Activated T-helper 1 cell treated with anti-CD3 and anti-CD28 coated beads, Interleukin-2, amount 50 U/mL, for 16 hours (primary cell): ENCODE measurements around the gene MDH1.
"Not testable (repeated sequence)": the region's sequence is repeated elsewhere in the genome, so short reads cannot be mapped to it uniquely, and the experiment has no call there.

Experiments
- DNase-seq, 2 donors: peaks; one replicate each; pipeline ENCODE4 v3.0.0-alpha.2; 2020; ENCODE audit warnings: low read depth in 1 of 2, low spot score in 1 of 2

MDH1 gene

GRCh38 chr2:63587814-63588384, 864 bp upstream of the MDH1 start:
- no peak for DNase-seq

DNA sequence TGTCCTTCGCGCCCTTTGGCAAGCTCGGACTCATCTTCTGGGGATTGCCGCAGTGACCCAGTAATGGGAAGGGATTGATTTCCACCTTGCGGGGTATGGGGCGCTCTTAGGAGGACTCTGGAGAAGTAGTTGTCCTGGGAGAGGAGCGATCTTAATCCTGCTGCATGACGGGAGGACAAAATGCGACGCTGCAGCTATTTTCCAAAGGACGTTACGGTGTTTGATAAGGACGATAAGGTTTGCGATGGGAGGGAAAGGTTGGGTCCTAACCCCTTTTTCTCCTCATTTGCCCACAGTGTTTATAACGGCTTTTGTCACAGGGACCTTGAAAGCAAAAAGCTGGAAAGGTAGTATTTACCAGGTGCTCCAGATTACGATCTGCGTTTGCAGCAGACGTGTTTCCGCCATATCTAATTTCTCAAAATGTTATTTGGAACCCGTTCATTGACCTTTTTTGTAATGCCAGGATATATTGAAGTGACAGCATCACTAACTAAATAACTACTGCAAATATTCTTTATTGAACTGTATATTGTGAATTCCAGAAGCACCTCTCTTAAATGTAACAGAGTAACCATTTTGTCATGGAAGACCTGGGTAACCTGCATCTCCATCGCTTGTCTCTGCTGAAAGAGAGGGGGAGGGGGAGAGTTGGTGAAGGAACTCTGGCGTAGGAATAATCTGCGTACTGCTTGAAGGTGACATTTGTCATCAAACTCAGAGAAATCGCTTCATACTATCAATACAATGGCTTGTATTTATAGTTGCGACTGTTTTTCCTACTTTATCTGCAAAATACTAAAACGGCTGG, 590 bp downstream of the MDH1 start:
- DNase-seq, result peak in 1 of 2 donors; percentile 7

GRCh38 chr2:63590626-63591408, 2.1 kb downstream of the MDH1 start:
- DNase-seq, result no peak

GRCh38 chr2:63591566-63592175, 2.9 kb downstream of the MDH1 start:
- no peak for DNase-seq

DNA sequence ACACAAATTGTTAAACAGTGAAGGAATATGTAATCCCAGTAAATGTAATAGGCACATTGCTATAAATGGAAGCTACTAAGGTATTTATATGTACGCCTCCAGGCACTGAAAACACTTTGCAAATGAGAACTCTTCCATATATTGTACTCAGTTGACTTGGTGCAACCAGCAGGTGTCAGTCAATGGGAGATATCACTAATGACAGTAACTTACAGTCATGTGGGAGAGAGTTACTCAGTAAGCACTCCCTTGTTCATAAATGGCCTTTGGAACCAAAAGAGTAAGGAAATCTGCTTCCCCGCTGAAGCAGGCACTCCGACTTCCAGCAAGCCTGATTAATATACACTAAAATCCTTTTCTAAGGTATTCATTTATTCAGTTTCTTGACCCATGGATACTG, 5.9 kb downstream of the MDH1 start:
- DNase-seq, result no peak

- no peak for DNase-seq
Measured at GRCh38 chr2:63596401-63596883, 7.7 kb downstream of the MDH1 start.

- no peak for DNase-seq
Measured at GRCh38 chr2:63598981-63599380, 10.2 kb downstream of the MDH1 start.

DNA sequence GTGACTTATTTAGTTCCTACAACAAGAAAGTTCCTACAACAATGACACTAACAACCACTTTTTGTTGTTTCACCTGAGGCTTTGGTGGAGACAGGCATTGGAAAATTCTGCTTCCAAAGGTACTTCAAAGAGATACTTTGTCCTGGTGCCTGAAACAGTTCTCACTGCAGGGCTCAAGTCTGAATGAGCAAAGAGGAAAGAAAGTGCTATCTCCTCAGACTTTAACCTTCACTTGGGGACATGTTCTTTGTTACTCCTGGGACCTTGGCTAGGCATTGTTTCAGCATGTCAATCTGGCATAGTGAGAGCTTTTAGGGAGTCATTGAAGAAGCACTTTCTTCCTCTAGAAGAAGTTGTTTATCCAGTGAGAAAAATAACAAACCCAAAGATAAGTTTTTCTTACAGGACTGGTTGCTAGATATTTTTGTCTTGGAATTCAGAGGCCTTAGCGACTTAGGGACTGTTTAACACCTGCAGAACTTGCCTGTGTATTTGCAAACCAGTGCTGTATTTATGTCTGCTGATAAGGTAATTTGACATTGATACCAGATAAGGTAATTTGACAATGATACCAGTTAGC, 12.2 kb downstream of the MDH1 start:
- DNase-seq, result no peak

DNA sequence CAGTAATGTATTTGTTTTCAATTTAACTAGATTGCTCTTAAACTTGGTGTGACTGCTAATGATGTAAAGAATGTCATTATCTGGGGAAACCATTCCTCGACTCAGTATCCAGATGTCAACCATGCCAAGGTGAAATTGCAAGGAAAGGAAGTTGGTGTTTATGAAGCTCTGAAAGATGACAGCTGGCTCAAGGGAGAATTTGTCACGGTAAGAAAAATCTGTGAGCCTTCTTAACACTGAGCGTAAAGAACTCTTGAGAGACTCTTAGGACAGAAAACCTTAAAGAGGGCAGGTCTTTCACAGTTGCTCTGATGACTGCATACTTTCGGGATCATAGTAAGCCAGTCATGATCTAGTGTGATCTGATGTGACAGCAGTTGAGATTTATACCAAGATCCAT, 15.9 kb downstream of the MDH1 start:
- DNase-seq, result no peak

DNA sequence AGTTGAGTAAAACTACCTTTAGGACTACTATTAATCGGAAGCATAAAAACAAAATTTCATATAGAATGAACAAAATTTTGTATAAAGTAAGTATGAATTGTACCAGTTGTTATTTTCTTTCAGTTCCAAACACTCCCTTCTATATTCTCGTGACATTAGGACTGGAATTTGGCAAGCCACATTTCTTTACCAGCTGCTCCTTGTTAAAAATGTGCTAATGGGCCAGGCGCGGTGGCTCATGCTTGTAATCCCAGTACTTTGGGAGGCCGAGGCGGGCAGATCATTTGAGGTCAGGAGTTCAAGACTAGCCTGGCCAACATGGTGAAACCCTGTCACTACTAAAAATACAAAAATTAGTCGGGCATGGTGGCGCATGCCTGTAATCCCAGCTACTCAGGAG, 20.1 kb downstream of the MDH1 start:
- not testable (repeated sequence) for DNase-seq

- DNase-seq, result no peak
Measured at GRCh38 chr2:63610525-63610924, 21.8 kb downstream of the MDH1 start.

GRCh38 chr2:63613391-63613901, 24.7 kb downstream of the MDH1 start:
- no peak for DNase-seq

GRCh38 chr2:63614448-63614968, 25.7 kb downstream of the MDH1 start:
- DNase-seq, result no peak

GRCh38 chr2:63614983-63615945, 26.5 kb downstream of the MDH1 start:
- no peak for DNase-seq

- DNase-seq, result no peak
Measured at GRCh38 chr2:63617366-63617765, 28.6 kb downstream of the MDH1 start.

DNA sequence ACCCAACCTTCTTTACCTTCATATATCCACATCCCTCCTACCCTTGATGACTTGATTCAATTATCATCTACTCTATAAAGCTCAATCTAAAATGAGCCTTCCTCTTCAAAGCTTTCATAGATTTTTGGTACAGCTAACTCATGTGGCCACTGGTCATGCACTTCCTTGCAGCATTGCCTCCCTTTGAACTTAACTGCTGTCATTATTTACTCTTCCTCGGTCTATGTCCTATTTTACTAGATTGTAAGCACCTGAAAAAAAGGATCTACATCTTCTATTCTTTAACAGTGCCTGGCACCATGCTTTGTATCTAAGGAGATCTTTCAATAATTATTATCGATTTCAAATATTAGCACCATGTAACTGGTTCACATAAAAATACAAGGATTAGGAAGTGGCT, 30.6 kb downstream of the MDH1 start:
- no peak for DNase-seq

DNA sequence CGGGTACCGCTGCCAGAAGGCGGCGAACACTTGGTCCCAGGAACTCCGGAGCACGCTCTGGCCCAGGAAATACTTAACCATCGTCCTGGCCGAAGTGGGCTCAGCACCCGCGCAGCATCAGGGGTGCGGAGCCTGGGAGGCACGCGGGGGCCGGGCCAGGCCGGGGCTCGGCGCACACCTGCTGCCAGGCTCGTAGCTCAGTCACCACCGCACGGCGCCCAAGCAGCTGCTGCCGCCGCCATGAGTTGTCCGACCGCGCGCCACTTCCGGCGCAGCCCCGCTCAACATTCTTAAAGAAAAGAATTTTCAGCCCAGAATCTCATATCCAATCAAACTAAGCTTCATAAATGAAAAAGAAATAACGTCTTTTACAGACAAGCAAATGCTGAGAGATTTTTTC, 34.0 kb downstream of the MDH1 start:
- DNase-seq, result no peak

GRCh38 chr2:63623763-63624162, 35.0 kb downstream of the MDH1 start:
- not testable (repeated sequence) for DNase-seq

- DNase-seq, result no peak
Measured at GRCh38 chr2:63627866-63628265, 39.1 kb downstream of the MDH1 start.
